HCT116 (cell line): ENCODE data around the gene ACP7.

ENCODE experiments used
- EZH2 ChIP-seq: fragments of 200-600 bp; sonication (generic); IDR thresholded peaks from 2 replicates; pipeline ENCODE4 v1.6.1; 2017; ENCODE audit warnings: antibody characterized with exemption, mixed run types
- JUND ChIP-seq: IDR thresholded peaks from 2 replicates; pipeline ENCODE4 v1.6.1; 2012
- POLR2A ChIP-seq: IDR thresholded peaks from 2 replicates; pipeline ENCODE4 v1.7.0; 2011; ENCODE audit warnings: borderline replicate concordance; ENCODE audit not compliant: insufficient read depth, insufficient read length; ENCODE audit errors: extremely low read depth
- SRF ChIP-seq: IDR thresholded peaks from 2 replicates; pipeline ENCODE4 v1.6.1; 2012; ENCODE audit warnings: low read depth
- ZNF274 ChIP-seq: fragments of 200-500 bp; sonication (Bioruptor generic); IDR thresholded peaks from 2 replicates; pipeline ENCODE4 v1.6.1; 2014; ENCODE audit warnings: mild to moderate bottlenecking, low read depth, low read length, inconsistent platforms
- TF ChIP-seq, protein P1 (sequence below), 3 experiments: fragments of 200-600 bp in 1 of 3; sonication (generic) in 1 of 3; IDR thresholded peaks in 2 of 3; conservative IDR thresholded peaks in 1 of 3; 2 replicates each; pipeline ENCODE4 v1.5.1; 2012 to 2017; ENCODE audit warnings: low read depth in 2 of 3, low read length in 2 of 3, antibody characterized with exemption in 1 of 3, borderline replicate concordance in 1 of 3, control low read depth in 1 of 3, mild to moderate bottlenecking in 1 of 3, mixed read lengths in 1 of 3, mixed run types in 1 of 3, moderate library complexity in 1 of 3; ENCODE audit not compliant: insufficient read depth in 1 of 3

DNA sequence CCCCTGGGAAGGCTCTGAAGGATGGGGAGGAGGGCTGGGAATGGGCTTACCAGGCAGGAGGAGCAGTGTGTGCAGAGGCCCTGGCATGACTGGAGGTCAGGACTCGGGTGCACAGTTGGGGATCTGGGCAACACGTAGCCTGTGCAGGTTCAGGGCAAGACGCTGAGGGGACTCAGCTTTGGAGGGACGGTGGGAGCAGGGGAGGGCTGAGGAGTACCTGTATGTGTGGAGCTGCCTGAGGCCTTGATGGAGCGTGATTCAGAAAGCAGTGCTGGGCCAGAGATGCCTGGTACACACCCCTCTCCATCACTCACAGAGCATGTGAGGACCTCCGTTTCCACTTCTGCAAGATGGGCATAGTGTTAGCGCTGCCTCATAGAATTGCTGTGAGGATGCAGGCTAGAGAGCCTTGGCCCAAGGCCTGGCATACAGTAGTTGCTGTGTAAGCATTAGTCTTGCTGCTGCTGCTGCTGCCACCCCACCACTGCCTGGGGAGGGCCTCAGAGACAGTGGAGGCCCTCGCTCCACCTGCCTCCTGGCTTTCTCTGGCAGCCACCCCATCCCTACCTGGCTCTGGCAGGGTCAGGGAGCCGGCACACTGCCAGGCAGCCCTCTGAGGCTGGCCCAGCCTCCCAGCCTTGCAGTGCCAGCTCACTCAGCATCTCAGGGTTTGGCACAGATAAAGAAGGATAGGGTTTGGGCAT is 43.8 kb downstream of the ACP7 start:
- TF ChIP-seq ZNF274: no peak
- TF ChIP-seq SRF: no peak
- TF ChIP-seq, protein P1, sequence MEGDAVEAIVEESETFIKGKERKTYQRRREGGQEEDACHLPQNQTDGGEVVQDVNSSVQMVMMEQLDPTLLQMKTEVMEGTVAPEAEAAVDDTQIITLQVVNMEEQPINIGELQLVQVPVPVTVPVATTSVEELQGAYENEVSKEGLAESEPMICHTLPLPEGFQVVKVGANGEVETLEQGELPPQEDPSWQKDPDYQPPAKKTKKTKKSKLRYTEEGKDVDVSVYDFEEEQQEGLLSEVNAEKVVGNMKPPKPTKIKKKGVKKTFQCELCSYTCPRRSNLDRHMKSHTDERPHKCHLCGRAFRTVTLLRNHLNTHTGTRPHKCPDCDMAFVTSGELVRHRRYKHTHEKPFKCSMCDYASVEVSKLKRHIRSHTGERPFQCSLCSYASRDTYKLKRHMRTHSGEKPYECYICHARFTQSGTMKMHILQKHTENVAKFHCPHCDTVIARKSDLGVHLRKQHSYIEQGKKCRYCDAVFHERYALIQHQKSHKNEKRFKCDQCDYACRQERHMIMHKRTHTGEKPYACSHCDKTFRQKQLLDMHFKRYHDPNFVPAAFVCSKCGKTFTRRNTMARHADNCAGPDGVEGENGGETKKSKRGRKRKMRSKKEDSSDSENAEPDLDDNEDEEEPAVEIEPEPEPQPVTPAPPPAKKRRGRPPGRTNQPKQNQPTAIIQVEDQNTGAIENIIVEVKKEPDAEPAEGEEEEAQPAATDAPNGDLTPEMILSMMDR (IDR thresholded peaks at IDR 0.05 in 2 of 3, conservative IDR thresholded peaks at IDR 0.05 in 1 of 3; ENCODE audit: borderline replicate concordance in 1 of 3, insufficient read depth in 1 of 3, low read depth in 2 of 3, low read length in 2 of 3): no peak
- TF ChIP-seq JUND: no peak
- TF ChIP-seq POLR2A: no peak
- TF ChIP-seq EZH2: no peak
